HG03558 (cell line): ENCODE data around the gene ELAPOR2.
"Not testable (repeated sequence)": the region's sequence is repeated elsewhere in the genome, so short reads cannot be mapped to it uniquely, and the experiment has no call there.

ENCODE experiments used
- ATAC-seq: cut with Tn5 transposase; IDR thresholded peaks from one replicate; pipeline ENCODE4 v1.9.1; 2021; ENCODE audit warnings: moderate number of reproducible peaks; ENCODE audit not compliant: unreplicated experiment; ENCODE audit errors: extremely low read depth

Gene ELAPOR2

GRCh38 chr7:87048839-87049238 is 10.6 kb downstream of the ELAPOR2 start:
- ATAC-seq, result no peak

DNA sequence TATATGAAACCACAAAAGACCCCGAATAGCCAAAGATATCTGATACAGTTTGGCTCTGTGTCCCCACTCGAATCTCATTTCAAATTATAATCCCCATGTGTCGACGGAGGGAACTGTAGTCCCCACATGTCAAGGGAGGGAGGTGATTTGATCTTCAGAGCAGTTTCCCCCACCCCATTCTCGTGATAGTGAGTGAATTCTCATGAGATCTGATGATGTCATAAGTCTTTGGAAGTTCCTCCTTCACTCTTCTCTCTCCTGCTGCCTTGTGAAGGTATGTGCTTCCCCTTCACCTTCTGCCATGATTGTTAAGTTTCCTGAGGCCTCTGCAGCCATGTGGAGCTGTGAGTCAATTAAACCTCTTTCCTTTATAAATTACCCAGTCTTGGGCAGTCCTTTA is 13.0 kb downstream of the ELAPOR2 start:
- ATAC-seq, result no peak

GRCh38 chr7:87044713-87045112 is 14.7 kb downstream of the ELAPOR2 start:
- ATAC-seq, result not testable (repeated sequence)

DNA sequence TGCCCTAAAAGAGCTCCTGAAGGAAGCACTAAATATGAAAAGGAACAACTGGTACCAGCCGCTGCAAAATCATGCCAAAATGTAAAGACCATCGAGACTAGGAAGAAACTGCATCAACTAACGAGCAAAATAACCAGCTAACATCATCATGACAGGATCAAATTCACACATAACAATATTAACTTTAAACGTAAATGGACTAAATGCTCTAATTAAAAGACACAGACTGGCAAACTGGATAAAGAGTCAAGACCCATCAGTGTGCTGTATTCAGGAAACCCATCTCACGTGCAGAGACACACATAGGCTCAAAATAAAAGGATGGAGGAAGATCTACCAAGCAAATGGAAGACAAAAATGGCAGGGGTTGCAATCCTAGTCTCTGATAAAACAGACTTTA is 17.9 kb downstream of the ELAPOR2 start:
- ATAC-seq, result not testable (repeated sequence)

GRCh38 chr7:87039691-87040299 is 19.7 kb downstream of the ELAPOR2 start:
- not testable (repeated sequence) for ATAC-seq

- ATAC-seq, result no peak
Measured at GRCh38 chr7:87038993-87039690, 20.3 kb downstream of the ELAPOR2 start.

DNA sequence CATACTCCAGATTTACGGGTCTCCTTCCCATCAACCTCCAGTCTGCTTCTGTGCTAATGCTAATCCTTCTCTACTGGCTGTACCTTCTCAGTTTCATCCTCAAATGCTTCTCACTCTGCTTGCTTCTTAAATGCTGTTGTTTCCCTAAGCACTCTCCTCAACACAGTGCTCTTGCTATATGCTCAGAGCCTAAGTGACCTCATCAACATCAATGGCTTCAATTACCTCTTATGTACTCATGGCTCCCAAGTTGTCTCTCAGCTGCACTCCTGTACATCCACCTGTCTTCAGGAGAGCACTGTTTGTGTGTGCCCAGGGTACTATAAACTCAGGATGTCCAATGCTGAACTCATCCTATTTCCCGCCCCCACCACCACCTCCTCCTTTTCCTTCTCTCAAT is 22.5 kb downstream of the ELAPOR2 start:
- ATAC-seq, result no peak

- ATAC-seq, result no peak
Measured at GRCh38 chr7:87032604-87033339, 26.7 kb downstream of the ELAPOR2 start.

DNA sequence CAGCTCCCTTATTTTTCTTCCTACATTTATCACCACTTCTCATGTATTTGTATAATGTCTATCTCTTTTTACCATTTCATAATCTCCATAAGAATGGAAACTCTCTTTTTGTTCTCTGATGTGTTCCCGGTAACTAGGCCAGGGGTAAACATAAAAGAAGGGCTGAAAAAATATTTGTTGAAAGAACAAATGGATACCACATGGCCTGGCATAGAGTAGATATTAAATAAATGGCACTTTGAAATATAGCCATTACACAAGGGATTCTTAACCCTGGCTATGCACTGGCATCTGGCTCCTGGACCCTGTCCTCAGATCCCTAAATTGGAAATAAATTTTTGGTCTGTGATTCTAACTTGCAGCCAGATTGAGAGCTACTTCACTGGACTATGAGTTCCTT is 30.4 kb downstream of the ELAPOR2 start:
- no peak for ATAC-seq

GRCh38 chr7:87028636-87029035 is 30.8 kb downstream of the ELAPOR2 start:
- ATAC-seq, result no peak

DNA sequence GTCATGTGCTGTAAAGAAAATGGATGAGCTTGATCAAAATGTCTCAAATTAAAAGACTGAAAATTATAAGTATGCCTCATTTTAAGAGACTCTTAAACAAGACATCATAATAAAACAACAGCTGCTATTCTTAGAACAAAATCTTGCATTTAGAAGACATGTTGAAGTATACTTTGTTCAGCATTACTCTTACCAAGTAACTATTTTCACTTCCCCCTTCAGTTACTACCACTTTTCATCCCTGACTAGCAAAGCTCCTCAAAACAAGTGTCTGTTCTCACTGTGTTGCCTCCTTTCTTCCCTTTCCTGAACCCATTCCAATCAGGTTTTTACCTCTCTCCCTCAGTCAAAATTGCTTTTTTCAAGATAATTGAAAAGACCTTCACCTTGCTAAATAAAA is 31.6 kb downstream of the ELAPOR2 start:
- peak; percentile 78 for ATAC-seq

GRCh38 chr7:87021285-87021684 is 38.2 kb downstream of the ELAPOR2 start:
- ATAC-seq, result no peak

GRCh38 chr7:87016606-87017005 is 42.8 kb downstream of the ELAPOR2 start:
- no peak for ATAC-seq

GRCh38 chr7:87013840-87014190 is 45.6 kb downstream of the ELAPOR2 start:
- ATAC-seq, result no peak

DNA sequence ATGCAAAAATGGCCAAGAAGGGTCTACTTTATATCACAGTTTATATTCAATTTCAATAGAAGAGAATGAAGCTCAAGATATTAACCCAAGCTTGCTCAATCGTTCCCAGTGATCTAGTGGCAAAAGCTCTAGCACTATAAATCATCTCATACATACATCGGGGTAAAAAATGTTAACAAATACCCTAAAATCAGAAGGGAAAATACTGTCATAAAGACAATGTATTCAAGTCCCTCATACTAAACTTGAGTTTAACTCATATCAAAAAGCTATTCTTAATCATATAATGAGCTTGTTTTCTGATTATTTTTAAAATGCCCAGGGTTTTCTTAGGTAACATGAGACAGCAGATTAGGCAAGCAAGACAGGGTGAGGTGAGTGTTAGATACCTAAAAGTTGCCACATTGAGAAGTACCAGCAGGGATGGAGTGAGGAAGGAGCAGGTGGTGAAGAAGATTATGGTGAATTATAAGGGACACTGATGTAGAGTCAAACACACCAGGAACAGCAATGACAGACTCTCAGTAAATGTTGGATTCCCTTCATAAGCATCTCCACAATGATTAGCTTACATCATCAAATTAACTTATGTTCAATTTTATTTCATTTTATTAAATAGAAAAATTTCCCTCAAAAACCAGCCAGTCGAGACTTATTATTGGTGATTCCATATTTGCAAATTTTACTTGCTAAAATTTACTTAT is 46.2 kb downstream of the ELAPOR2 start:
- no peak for ATAC-seq
